Fibroblast of mammary gland (primary cell): Measurements from ENCODE around the gene UCP2.
"Not testable (repeated sequence)": the region's sequence is repeated elsewhere in the genome, so short reads cannot be mapped to it uniquely, and the experiment has no call there.

Experiments
- DNase-seq: peaks from one replicate; pipeline ENCODE4 v3.0.0-alpha.2; 2010; ENCODE audit warnings: low read depth
- H3K4me3 ChIP-seq: 2 replicates; pipeline ENCODE4 v1.5.1; 2011; ENCODE audit warnings: low read depth, mild to moderate bottlenecking, low read length, moderate library complexity; ENCODE audit not compliant: control insufficient read depth
- TF ChIP-seq, protein P1 (sequence below): conservative IDR thresholded peaks from 2 replicates; pipeline ENCODE4 v1.5.1; 2011; ENCODE audit warnings: low read depth, low read length, inconsistent platforms; ENCODE audit not compliant: control insufficient read depth, insufficient read depth

Gene UCP2

DNA sequence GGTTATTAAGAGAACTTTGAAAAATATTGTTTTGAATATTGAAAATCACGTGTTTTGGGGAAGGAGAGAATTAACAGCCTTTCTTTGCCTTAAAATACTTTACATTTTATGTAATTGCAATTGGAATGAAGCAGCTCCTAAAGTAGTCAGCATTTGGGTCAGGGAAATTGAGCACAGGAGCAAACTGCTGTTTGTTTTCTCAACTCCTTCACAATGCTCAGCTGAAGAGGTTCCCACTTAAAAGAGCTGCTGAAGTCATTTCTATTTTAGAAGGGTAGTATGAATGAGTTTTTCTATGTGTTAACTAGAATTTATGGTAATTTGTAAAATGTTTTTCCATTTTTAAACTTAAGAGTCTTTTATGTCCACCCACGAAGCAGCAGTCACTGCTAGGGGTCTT lies 8.1 kb upstream of the UCP2 start:
- TF ChIP-seq, protein P1, sequence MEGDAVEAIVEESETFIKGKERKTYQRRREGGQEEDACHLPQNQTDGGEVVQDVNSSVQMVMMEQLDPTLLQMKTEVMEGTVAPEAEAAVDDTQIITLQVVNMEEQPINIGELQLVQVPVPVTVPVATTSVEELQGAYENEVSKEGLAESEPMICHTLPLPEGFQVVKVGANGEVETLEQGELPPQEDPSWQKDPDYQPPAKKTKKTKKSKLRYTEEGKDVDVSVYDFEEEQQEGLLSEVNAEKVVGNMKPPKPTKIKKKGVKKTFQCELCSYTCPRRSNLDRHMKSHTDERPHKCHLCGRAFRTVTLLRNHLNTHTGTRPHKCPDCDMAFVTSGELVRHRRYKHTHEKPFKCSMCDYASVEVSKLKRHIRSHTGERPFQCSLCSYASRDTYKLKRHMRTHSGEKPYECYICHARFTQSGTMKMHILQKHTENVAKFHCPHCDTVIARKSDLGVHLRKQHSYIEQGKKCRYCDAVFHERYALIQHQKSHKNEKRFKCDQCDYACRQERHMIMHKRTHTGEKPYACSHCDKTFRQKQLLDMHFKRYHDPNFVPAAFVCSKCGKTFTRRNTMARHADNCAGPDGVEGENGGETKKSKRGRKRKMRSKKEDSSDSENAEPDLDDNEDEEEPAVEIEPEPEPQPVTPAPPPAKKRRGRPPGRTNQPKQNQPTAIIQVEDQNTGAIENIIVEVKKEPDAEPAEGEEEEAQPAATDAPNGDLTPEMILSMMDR = no peak
- H3K4me3 ChIP-seq = no peak overlapping the region
- no peak for DNase-seq

DNA sequence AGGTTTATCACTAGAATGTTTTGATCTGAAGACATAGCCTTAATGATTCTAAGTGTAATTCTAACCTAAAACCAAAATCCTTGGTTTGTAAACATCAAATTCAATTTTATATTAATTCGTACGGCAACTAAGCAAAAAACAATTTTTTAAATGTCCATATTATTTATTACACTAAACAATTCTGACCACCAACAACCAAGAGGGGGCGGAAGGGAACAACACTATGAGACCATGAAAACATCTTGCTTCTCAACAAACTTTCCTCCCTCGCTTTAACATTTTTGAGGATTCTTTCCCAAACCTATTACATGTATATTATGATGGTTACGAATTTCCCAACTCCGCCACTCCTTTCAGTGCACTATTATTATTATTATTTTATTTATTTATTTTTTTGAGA lies 6.5 kb upstream of the UCP2 start:
- TF ChIP-seq, protein P1 = no peak
- no peak overlapping the region for H3K4me3 ChIP-seq
- DNase-seq = no peak

DNA sequence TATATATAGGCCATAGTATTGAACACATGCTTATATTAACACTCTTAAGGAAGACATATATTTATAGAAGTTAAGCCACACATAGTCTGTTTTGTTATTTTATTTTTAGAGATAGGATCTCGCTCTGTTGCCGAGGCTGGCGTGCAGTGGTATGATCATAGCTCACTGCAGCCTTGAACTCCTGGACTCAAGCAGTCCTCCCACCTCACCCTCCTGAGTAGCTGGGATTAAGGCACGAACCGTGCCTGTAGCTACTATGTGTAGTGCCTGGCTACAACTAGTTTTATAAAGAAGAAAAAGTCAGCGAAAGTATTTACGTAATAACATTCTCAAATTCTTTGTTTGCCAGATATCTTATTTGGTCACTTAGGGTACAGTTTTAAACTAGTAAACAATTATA lies 5.6 kb upstream of the UCP2 start:
- TF ChIP-seq, protein P1 = no peak
- no peak for DNase-seq
- no peak overlapping the region for H3K4me3 ChIP-seq

DNA sequence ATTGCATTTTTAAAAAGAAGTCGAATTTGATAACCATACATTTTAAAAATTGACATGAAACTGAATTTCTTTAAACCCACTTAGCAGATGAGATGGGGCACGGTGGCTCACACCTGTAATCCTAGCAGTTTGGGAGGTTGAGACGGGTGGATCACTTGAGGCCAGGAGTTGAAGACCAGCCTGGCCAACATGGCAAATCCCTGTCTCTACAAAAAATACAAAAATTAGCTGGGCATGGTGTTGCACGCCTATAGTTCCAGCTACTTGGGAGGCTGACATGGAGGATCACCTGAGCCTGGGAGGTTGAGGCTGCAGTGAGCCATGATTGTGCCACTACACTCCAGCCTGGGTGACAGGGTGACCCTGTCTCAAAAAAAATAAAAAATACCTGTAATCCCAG lies 3.0 kb upstream of the UCP2 start:
- not testable (repeated sequence) for H3K4me3 ChIP-seq, DNase-seq

DNA sequence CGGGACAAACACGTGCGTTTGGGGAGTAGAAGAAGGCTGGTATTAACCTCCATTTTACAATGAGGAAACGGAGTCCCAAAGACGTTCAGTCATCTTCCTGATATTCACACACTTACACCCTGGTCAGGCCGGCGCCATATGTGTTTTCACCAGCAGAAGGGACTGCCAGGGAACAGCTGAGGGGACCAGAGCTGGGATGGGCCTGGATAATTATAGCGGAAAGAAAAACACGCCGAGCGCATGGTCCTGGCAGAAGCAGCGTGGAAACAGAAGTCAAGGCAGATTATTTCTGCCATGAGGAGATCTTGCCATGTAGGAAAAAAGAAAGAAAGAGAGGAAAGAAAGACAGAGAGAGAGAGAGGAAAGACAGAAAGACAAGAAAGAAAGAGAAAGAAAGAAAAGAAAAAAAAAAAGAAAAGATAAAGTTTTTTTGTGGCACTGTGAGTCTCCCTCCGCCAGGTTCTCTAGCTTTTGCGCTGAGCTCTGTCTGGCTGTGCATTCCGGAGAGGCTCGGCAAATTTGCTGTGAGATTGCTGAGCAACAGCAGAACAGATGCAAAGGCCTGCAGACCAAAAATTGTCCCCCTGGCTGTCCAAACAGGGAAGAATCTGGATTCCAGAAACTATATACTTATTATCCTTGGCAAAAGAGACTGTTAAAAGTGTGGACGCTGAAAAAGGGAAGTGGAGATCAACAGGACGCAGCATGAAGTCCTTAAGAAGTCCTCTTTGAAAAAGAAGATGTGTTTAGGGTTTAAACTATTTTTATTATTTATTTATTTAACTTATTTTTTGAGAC lies 1.3 kb upstream of the UCP2 start:
- TF ChIP-seq, protein P1 = no peak
- peak overlapping the region; percentile 65 for H3K4me3 ChIP-seq

DNA sequence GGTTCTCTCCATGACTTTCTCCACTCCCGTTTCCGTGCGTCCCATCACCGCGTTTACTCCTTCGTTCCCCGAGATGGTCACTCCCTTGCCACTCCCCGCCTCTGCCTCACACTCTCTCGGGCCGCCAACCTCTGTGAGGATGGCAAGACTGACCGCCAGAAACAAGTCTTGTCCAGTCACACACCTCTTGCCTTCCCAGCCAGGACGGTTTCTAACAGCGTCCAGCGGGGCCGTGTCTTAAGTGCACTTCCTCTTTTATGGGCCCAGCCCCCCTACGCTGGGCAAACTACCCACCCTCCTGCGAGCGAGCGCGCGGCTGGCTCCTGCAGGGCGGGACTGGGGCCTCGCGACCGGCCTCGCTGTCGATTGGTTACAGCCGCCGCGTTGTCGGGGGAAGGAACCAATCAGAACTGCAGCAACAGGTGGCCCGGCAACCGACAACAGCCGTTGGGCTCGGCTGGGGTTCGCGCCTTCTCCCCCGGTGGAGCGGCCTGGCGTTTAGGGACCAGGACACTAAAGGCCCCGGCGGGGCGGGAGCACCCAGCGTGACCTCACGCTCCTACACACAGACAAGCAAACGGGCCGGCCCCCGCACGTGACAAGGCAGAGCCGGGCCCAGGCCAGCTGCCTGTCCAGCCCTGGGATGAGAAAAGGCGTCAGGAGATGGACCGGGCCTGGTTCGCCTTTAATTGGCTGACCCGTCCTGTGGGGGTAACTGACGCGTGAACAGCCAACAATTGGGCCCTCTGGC lies 522 bp upstream of the UCP2 start:
- DNase-seq = peak; percentile 78
- H3K4me3 ChIP-seq = peak overlapping the region; percentile 65
- TF ChIP-seq, protein P1 = no peak

More for the DNA sequence above, 1.3 kb upstream of the UCP2 start:
- DNase-seq = no peak
